HepG2 (cell line): ENCODE measurements around the gene NCDN. TPM values are rescaled to one million over a fixed set of nuclear protein-coding genes. Genes with fewer than 3 reads are reported as not detected.

Experiments used
- ATAC-seq: fragments of 200-7000 bp; cut with Tn5 transposase; 3 replicates; pipeline ENCODE4 v1.9.1; 2020; ENCODE audit warnings: mild to moderate bottlenecking, moderate library complexity
- BruUV-seq: library from RNA; stranded (reverse); fragments of 400-500 nt; replicated peaks from 2 replicates; lab custom pipeline; 2021; lab: Mats Ljungman, UMichigan
- CTCF ChIA-PET: fragments of 300-600 bp; formaldehyde crosslinking; extraction: SDS; loops from one replicate; lab custom pipeline; 2021; ENCODE audit warnings: low total read pairs, inconsistent platforms, low intra/inter-chr PET ratio; lab: Yijun Ruan, JAX
- POLR2A ChIA-PET: fragments of 350-600 bp; sonication (Branson Sonifier 250); formaldehyde crosslinking; loops from one replicate; lab custom pipeline; 2020; ENCODE audit warnings: antibody characterized with exemption, inconsistent platforms; lab: Yijun Ruan, JAX
- DNase-seq: peaks from one replicate; pipeline ENCODE4 v3.0.0-alpha.2; 2015; ENCODE audit warnings: low spot score
- FAIRE-seq: peaks from 3 replicates; lab custom pipeline; 2011; peaks lifted over from hg19 to GRCh38; lab: Jason Lieb, UNC
- H2AFZ ChIP-seq: one replicate; pipeline ENCODE4 v1.6.1; 2011; ENCODE audit warnings: low read length, inconsistent platforms
- H3K27ac ChIP-seq: fragments of 300-600 bp; 3 replicates; pipeline ENCODE4 v1.8.0; 2011; ENCODE audit warnings: mixed run types, mild to moderate bottlenecking, mixed read lengths, low read length, inconsistent platforms; ENCODE audit not compliant: insufficient read depth; ENCODE audit errors: extremely low read length
- H3K27me3 ChIP-seq, 2 experiments: fragments of 200-600 bp in 1 of 2; 2 replicates in 1 of 2; 3 replicates in 1 of 2; pipeline versions ENCODE4 v1.6.0 to v1.8.0; 2011; ENCODE audit warnings: low read length in 2 of 2, mild to moderate bottlenecking in 2 of 2, moderate library complexity in 2 of 2, inconsistent platforms in 1 of 2; ENCODE audit not compliant: insufficient read depth in 2 of 2, control insufficient read depth in 1 of 2
- H3K36me3 ChIP-seq, 2 experiments: fragments of 200-600 bp in 1 of 2; replicated peaks in 1 of 2; 2 replicates in 1 of 2; 3 replicates in 1 of 2; pipeline versions ENCODE4 v1.5.1 to v1.8.0; 2011; ENCODE audit warnings: low read length in 2 of 2, inconsistent platforms in 1 of 2; ENCODE audit not compliant: insufficient read depth in 2 of 2, control insufficient read depth in 1 of 2
- H3K4me1 ChIP-seq: 2 replicates; pipeline ENCODE4 v1.5.1; 2012; ENCODE audit warnings: low read length, inconsistent platforms; ENCODE audit not compliant: insufficient read depth
- H3K4me2 ChIP-seq: 2 replicates; pipeline ENCODE4 v1.6.0; 2011; ENCODE audit warnings: low read depth, low read length, inconsistent platforms
- H3K4me3 ChIP-seq, 3 experiments: fragments of 200-600 bp in 1 of 3; sonication (generic), shearing (Covaris generic) in 1 of 3; replicated peaks in 1 of 3; 2 replicates each; pipeline ENCODE4 v1.5.1; 2011 to 2016; ENCODE audit warnings: low read length in 3 of 3, inconsistent platforms in 2 of 3, low read depth in 2 of 3, mild to moderate bottlenecking in 2 of 3, control low read depth in 1 of 3, mixed read lengths in 1 of 3; ENCODE audit not compliant: insufficient read depth in 1 of 3
- H3K79me2 ChIP-seq: one replicate; pipeline ENCODE4 v1.6.1; 2011; ENCODE audit warnings: low read length, inconsistent platforms; ENCODE audit not compliant: insufficient read depth
- H3K9ac ChIP-seq: 2 replicates; pipeline ENCODE4 v1.6.0; 2011; ENCODE audit warnings: mild to moderate bottlenecking, low read depth, low read length, inconsistent platforms; ENCODE audit not compliant: insufficient read depth
- H3K9me3 ChIP-seq: 2 replicates; pipeline ENCODE4 v1.5.1; 2012; ENCODE audit warnings: mild to moderate bottlenecking, low read length
- H4K20me1 ChIP-seq: 2 replicates; pipeline ENCODE4 v1.6.0; 2011; ENCODE audit warnings: inconsistent platforms, mild to moderate bottlenecking, low read length, moderate library complexity; ENCODE audit not compliant: insufficient read depth
- CC2D1A ChIP-seq: sonication (generic); formaldehyde crosslinking; IDR thresholded peaks from 2 replicates; pipeline ENCODE4 v1.8.1; 2023; ENCODE audit warnings: mild to moderate bottlenecking, missing genetic modification reagents
- FOSL2 ChIP-seq: sonication (generic); formaldehyde crosslinking; IDR thresholded peaks from 2 replicates; pipeline ENCODE4 v1.4.0; 2020; ENCODE audit warnings: missing genetic modification reagents
- JDP2 ChIP-seq: sonication (generic); formaldehyde crosslinking; IDR thresholded peaks from 2 replicates; pipeline ENCODE4 v1.8.1; 2022; ENCODE audit warnings: missing genetic modification reagents, borderline replicate concordance
- KAT7 ChIP-seq: IDR thresholded peaks from 2 replicates; pipeline ENCODE4 v1.6.1; 2018; ENCODE audit warnings: borderline replicate concordance, missing compliant biosample characterization
- KDM1A ChIP-seq: IDR thresholded peaks from 2 replicates; pipeline ENCODE4 v1.6.1; 2016; ENCODE audit warnings: missing compliant biosample characterization
- KLF12 ChIP-seq: sonication (generic); formaldehyde crosslinking; IDR thresholded peaks from 2 replicates; pipeline ENCODE4 v1.4.0; 2020; ENCODE audit warnings: missing genetic modification reagents, borderline replicate concordance
- NFKB2 ChIP-seq: sonication (generic); formaldehyde crosslinking; IDR thresholded peaks from 2 replicates; pipeline ENCODE4 v1.4.0; 2020; ENCODE audit warnings: missing genetic modification reagents, borderline replicate concordance
- TEF ChIP-seq: sonication (generic); formaldehyde crosslinking; IDR thresholded peaks from 2 replicates; pipeline ENCODE4 v1.5.0; 2020; ENCODE audit warnings: missing genetic modification reagents
- TOE1 ChIP-seq: sonication (generic); formaldehyde crosslinking; IDR thresholded peaks from 2 replicates; pipeline ENCODE4 v1.4.0; 2020; ENCODE audit warnings: mild to moderate bottlenecking, missing genetic modification reagents
- ZNF121 ChIP-seq: sonication (generic); formaldehyde crosslinking; IDR thresholded peaks from 2 replicates; pipeline ENCODE4 v1.5.0; 2020; ENCODE audit warnings: mild to moderate bottlenecking, missing genetic modification reagents
- ZNF234 ChIP-seq: sonication (generic); formaldehyde crosslinking; conservative IDR thresholded peaks from 2 replicates; pipeline ENCODE4 v1.5.1; 2020; ENCODE audit warnings: mild to moderate bottlenecking, missing genetic modification reagents
- ZNF331 ChIP-seq: sonication (generic); formaldehyde crosslinking; IDR thresholded peaks from 2 replicates; pipeline ENCODE4 v1.4.0; 2020; ENCODE audit warnings: missing genetic modification reagents
- ZNF503 ChIP-seq: sonication (generic); formaldehyde crosslinking; IDR thresholded peaks from 2 replicates; pipeline ENCODE4 v1.4.0; 2020; ENCODE audit warnings: missing genetic modification reagents
- ZNF597 ChIP-seq: sonication (generic); formaldehyde crosslinking; IDR thresholded peaks from 2 replicates; pipeline ENCODE4 v1.5.0; 2020; ENCODE audit warnings: missing genetic modification reagents
- ZNF777 ChIP-seq: sonication (generic); formaldehyde crosslinking; IDR thresholded peaks from 2 replicates; pipeline ENCODE4 v1.4.0; 2020; ENCODE audit warnings: missing genetic modification reagents
- WGBS: methylation state at CpG from one replicate; pipeline ENCODE4 v1.1.6; 2017; ENCODE audit warnings: low lambda C conversion rate; 5-methylcytosine and 5-hydroxymethylcytosine counted together
- in situ Hi-C: cut with HindIII; loops from 2 replicates; pipeline ENCODE4 v1.10.0; 2017; ENCODE audit warnings: low pct_unique_long_range_greater_than_20kb; ENCODE audit not compliant: extremely low pct_ligation_motif_present
- intact Hi-C: fragments of 100-400 bp; cut with micrococcal nuclease; formaldehyde crosslinking; loops from one replicate; pipeline ENCODE4 v1.10.0; 2022; ENCODE audit not compliant: unreplicated experiment
- polyA plus RNA-seq, 8 experiments: library from polyadenylated mRNA; depleted of rRNA in 3 of 8; stranded (reverse) in 7 of 8; unstranded in 1 of 8; fragments of >200 nt; fragmentation: Illumina TruSeq in 4 of 8; extraction: Trizol in 4 of 8; gene quantifications; 2 replicates each; pipeline versions ENCODE4 v1.2.1 to v1.2.3, GENCODE V29; 2011 to 2016; ENCODE audit warnings: low read depth in 4 of 8, missing spikeins in 1 of 8, mixed read lengths in 1 of 8; ENCODE audit not compliant: insufficient read depth in 1 of 8
- total RNA-seq, 5 experiments: library from RNA; depleted of rRNA; stranded (reverse); fragments of >200 nt; fragmentation: Illumina TruSeq; extraction: Trizol; gene quantifications; 2 replicates each; pipeline ENCODE4 v1.2.3, GENCODE V29; 2016; ENCODE audit warnings: low read depth in 1 of 5

The NCDN gene
- total and polyA plus RNA-seq, 2 of the 13 experiments (the other 11 are each of a cell fraction or from before 2014, with no cell fraction given), result 6.6 to 9.3 TPM

- POLR2A ChIA-PET, result interaction anchor here (2.6 kb wide), 1 partner anchor 14 kb away, joined by 25 read pairs; the partner anchor contains the start of genes KIAA0319L and NCDN
- intact Hi-C loops, result no loop called here
- no peak for FAIRE-seq
Observed at GRCh38 chr1:35570589-35571137, 13.1 kb downstream of the NCDN start.

GRCh38 chr1:35571263-35571662 is 13.7 kb downstream of the NCDN start:
- POLR2A ChIA-PET, result interaction anchor here (1.3 to 2.6 kb wide), 2 partner anchors 11 to 14 kb away, joined by 3 to 25 read pairs; partner anchors contain the start of genes KIAA0319L and NCDN
- Histone ChIP-seq H3K79me2 (no peaks in the 10 kb centered on the region), H3K9ac (no peak overlapping the region), H3K4me1 (peaks cover 25% of the 10 kb centered on the region), H3K9me3 (no peaks in the 10 kb centered on the region), H3K27me3 (peaks cover 0 to 10% of the 10 kb centered on the region in 2 experiments; a peak in 1 of 5 replicates), H3K4me3 (no peak overlapping the region), H2AFZ (no peak overlapping the region), H3K36me3 (no peaks in the 10 kb centered on the region; a peak in 1 of 5 replicates), H3K4me2 (no peak overlapping the region), H4K20me1 (no peaks in the 10 kb centered on the region), H3K27ac (no peak overlapping the region)
- CTCF ChIA-PET, result no interaction called here
- no peak for ATAC-seq
- FAIRE-seq, result no peak
- in situ Hi-C loops, result no loop called here
- BruUV-seq, result no TSS peak
- DNase-seq, result no peak
- intact Hi-C loops, result no loop called here
- WGBS, result 65% methylated on average over 6 of the region's 8 CpGs
- no peak for TF ChIP-seq ZNF777 (CRISPR knock-in tag)
- no peak for TF ChIP-seq JDP2 (CRISPR knock-in tag)
- no peak for TF ChIP-seq ZNF121 (CRISPR knock-in tag)
- no peak for TF ChIP-seq CC2D1A
- no peak for TF ChIP-seq KAT7
- TF ChIP-seq NFKB2 (CRISPR knock-in tag), result no peak
- no peak for TF ChIP-seq ZNF331 (CRISPR knock-in tag)
- no peak for TF ChIP-seq ZNF234 (CRISPR knock-in tag)
- no peak for TF ChIP-seq KLF12 (CRISPR knock-in tag)
- no peak for TF ChIP-seq TOE1 (CRISPR knock-in tag)
- no peak for TF ChIP-seq KDM1A (CRISPR knock-in tag)
- TF ChIP-seq ZNF503 (CRISPR knock-in tag), result no peak
- TF ChIP-seq TEF (CRISPR knock-in tag), result no peak

More at GRCh38 chr1:35570589-35571137, 13.1 kb downstream of the NCDN start:
- Histone ChIP-seq H2AFZ (no peak overlapping the region), H3K27ac (no peak overlapping the region), H3K4me3 (no peak overlapping the region), H4K20me1 (no peaks in the 10 kb centered on the region), H3K9me3 (no peaks in the 10 kb centered on the region), H3K4me1 (peaks cover 19% of the 10 kb centered on the region), H3K79me2 (no peaks in the 10 kb centered on the region), H3K4me2 (no peak overlapping the region), H3K36me3 (no peaks in the 10 kb centered on the region; a peak in 1 of 5 replicates), H3K9ac (no peak overlapping the region), H3K27me3 (peaks cover 0 to 10% of the 10 kb centered on the region in 2 experiments; a peak in 1 of 5 replicates)
- no TSS peak for BruUV-seq
- 39% methylated on average over 10 of the region's 10 CpGs for WGBS
- TF ChIP-seq ZNF597 (CRISPR knock-in tag), result no peak
- 0 out of 2 replicates have a peak, but pooled peaks have one; percentile 22 for TF ChIP-seq FOSL2
- CTCF ChIA-PET, result no interaction called here
- DNase-seq (no peak), ATAC-seq (no peak)
- in situ Hi-C loops, result no loop called here
